Stimulated activated naive CD8-positive, alpha-beta T cell treated with anti-CD3 and anti-CD28 coated beads, Interleukin-15, Interleukin-2, amounts not matched to agents 100 ng/mL and 50 ng/mL, for 24 hours (primary cell): ENCODE measurements around the gene KCNG1.
A peak's percentile ranks its signal among the peaks of the same experiment; 100 is the strongest.
"Not testable (repeated sequence)": the region's sequence is repeated elsewhere in the genome, so short reads cannot be mapped to it uniquely, and the experiment has no call there.

Experiments
- H3K27ac Mint-ChIP-seq: one replicate; pipeline ENCODE4 v1.8.0; 2021; ENCODE audit warnings: mild to moderate bottlenecking, mixed read lengths
- H3K27me3 Mint-ChIP-seq: one replicate; pipeline ENCODE4 v1.8.0; 2021; ENCODE audit warnings: mixed read lengths
- H3K36me3 Mint-ChIP-seq: one replicate; pipeline ENCODE4 v1.8.0; 2021; ENCODE audit warnings: low read depth, mixed read lengths
- H3K4me1 Mint-ChIP-seq: one replicate; pipeline ENCODE4 v1.8.0; 2021; ENCODE audit warnings: low read depth, mixed read lengths
- H3K4me3 Mint-ChIP-seq: one replicate; pipeline ENCODE4 v1.8.0; 2021; ENCODE audit warnings: mild to moderate bottlenecking, mixed read lengths
- H3K9me3 Mint-ChIP-seq: one replicate; pipeline ENCODE4 v1.8.0; 2021; ENCODE audit warnings: mixed read lengths

Gene KCNG1

GRCh38 chr20:51022803-51023616, at the start of gene KCNG1:
Gene KCNG1, minus strand, starts transcription at chr20:51023107. Its CDS starts 12,769 bp downstream, at chr20:51010338.
- Mint-ChIP-seq H3K27me3 (peaks cover 79% of the 10 kb centered on the region), H3K4me3 (peak within 1 kb of the TSS; percentile 77), H3K4me1 (peaks cover 6% of the 10 kb centered on the region), H3K9me3 (no peaks in the 10 kb centered on the region), H3K36me3 (no peaks in the 10 kb centered on the region), H3K27ac (no peak within 1 kb of the TSS)

GRCh38 chr20:51070621-51071020, 47.7 kb upstream of the KCNG1 start:
- peaks cover 7% of the 10 kb centered on the region for H3K9me3 Mint-ChIP-seq
- peaks cover 57% of the 10 kb centered on the region for H3K27me3 Mint-ChIP-seq
- H3K36me3 Mint-ChIP-seq = no peaks in the 10 kb centered on the region
- H3K27ac Mint-ChIP-seq = no peak overlapping the region
- H3K4me1 Mint-ChIP-seq = peaks cover 17% of the 10 kb centered on the region
- H3K4me3 Mint-ChIP-seq = no peak overlapping the region

- Mint-ChIP-seq H3K36me3 (peaks cover 8% of the 10 kb centered on the region), H3K4me3 (no peak overlapping the region), H3K27me3 (peaks cover 49% of the 10 kb centered on the region), H3K4me1 (peaks cover 38% of the 10 kb centered on the region), H3K27ac (no peak overlapping the region), H3K9me3 (peaks cover 10% of the 10 kb centered on the region)
Observed at GRCh38 chr20:51067792-51068191, 44.9 kb upstream of the KCNG1 start.

GRCh38 chr20:51065615-51066014, 42.7 kb upstream of the KCNG1 start:
- Mint-ChIP-seq H3K9me3 (peaks cover 10% of the 10 kb centered on the region), H3K27me3 (peaks cover 31% of the 10 kb centered on the region), H3K4me1 (peaks cover 58% of the 10 kb centered on the region), H3K36me3 (peaks cover 9% of the 10 kb centered on the region), H3K4me3 (no peak overlapping the region), H3K27ac (peak overlapping the region; percentile 26)

GRCh38 chr20:51064137-51064536, 41.2 kb upstream of the KCNG1 start:
- peaks cover 10% of the 10 kb centered on the region for H3K9me3 Mint-ChIP-seq
- peaks cover 9% of the 10 kb centered on the region for H3K36me3 Mint-ChIP-seq
- H3K4me3 Mint-ChIP-seq = peak overlapping the region; percentile 30
- peaks cover 29% of the 10 kb centered on the region for H3K27me3 Mint-ChIP-seq
- H3K27ac Mint-ChIP-seq = peak overlapping the region; percentile 92
- peaks cover 73% of the 10 kb centered on the region for H3K4me1 Mint-ChIP-seq

- H3K27ac Mint-ChIP-seq = peak overlapping the region; percentile 92
- peak overlapping the region; percentile 71 for H3K4me3 Mint-ChIP-seq
- H3K9me3 Mint-ChIP-seq = peaks cover 10% of the 10 kb centered on the region
- peaks cover 9% of the 10 kb centered on the region for H3K36me3 Mint-ChIP-seq
- peaks cover 69% of the 10 kb centered on the region for H3K4me1 Mint-ChIP-seq
- peaks cover 38% of the 10 kb centered on the region for H3K27me3 Mint-ChIP-seq
Observed at GRCh38 chr20:51062065-51062464, 39.2 kb upstream of the KCNG1 start.

DNA sequence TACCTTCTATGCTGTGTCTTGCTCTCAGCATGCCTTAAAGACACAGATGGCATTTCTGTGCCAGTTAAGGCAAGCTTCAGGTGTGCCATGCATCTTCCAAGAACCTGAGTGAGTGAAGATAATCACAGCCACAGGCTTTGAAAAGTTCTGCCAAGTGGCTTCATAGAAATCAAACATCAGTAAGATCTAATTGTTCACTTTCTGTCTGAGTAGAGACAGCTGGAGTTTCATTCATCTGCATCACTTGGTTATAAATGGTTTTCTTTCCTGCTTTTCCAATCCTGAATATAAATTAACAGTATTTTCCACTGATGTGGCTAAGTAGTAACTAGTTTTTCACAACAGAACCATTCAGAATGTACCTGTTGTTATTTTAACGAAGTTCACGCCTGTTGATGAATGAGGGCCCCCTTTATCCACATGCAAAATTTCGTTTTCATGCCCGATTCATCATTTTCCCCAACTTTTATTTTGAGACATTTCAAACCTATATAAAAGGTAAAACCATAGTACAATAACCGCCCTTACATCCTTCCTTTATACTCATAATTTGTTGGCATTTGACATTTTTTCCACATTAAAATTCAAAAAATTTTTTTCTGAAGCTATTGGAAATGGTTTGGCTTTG, 38.6 kb upstream of the KCNG1 start:
- peak overlapping the region; percentile 71 for H3K4me3 Mint-ChIP-seq

GRCh38 chr20:51060301-51060700, 37.4 kb upstream of the KCNG1 start:
- H3K4me1 Mint-ChIP-seq = peaks cover 64% of the 10 kb centered on the region

More for the DNA sequence above, 38.6 kb upstream of the KCNG1 start:
- Mint-ChIP-seq H3K27ac (peak overlapping the region; percentile 92), H3K9me3 (peaks cover 10% of the 10 kb centered on the region), H3K4me1 (peaks cover 66% of the 10 kb centered on the region), H3K36me3 (peaks cover 9% of the 10 kb centered on the region), H3K27me3 (peaks cover 41% of the 10 kb centered on the region)

GRCh38 chr20:51059862-51060261, 37.0 kb upstream of the KCNG1 start:
- H3K36me3 Mint-ChIP-seq = peaks cover 9% of the 10 kb centered on the region
- peak overlapping the region; percentile 35 for H3K4me3 Mint-ChIP-seq
- H3K27ac Mint-ChIP-seq = peak overlapping the region; percentile 82
- peaks cover 3% of the 10 kb centered on the region for H3K9me3 Mint-ChIP-seq
- peaks cover 45% of the 10 kb centered on the region for H3K27me3 Mint-ChIP-seq
- peaks cover 64% of the 10 kb centered on the region for H3K4me1 Mint-ChIP-seq

More at GRCh38 chr20:51060301-51060700, 37.4 kb upstream of the KCNG1 start:
- Mint-ChIP-seq H3K4me3 (peak overlapping the region; percentile 35), H3K36me3 (peaks cover 9% of the 10 kb centered on the region), H3K27ac (peak overlapping the region; percentile 82), H3K9me3 (peaks cover 5% of the 10 kb centered on the region), H3K27me3 (peaks cover 41% of the 10 kb centered on the region)

GRCh38 chr20:51058017-51058416, 35.1 kb upstream of the KCNG1 start:
- H3K27ac Mint-ChIP-seq = no peak overlapping the region
- no peak overlapping the region for H3K4me3 Mint-ChIP-seq
- H3K36me3 Mint-ChIP-seq = peaks cover 3% of the 10 kb centered on the region
- peaks cover 46% of the 10 kb centered on the region for H3K4me1 Mint-ChIP-seq
- H3K9me3 Mint-ChIP-seq = no peaks in the 10 kb centered on the region
- H3K27me3 Mint-ChIP-seq = peaks cover 54% of the 10 kb centered on the region

- H3K27ac Mint-ChIP-seq = no peak overlapping the region
- H3K4me1 Mint-ChIP-seq = peaks cover 9% of the 10 kb centered on the region
- no peaks in the 10 kb centered on the region for H3K9me3 Mint-ChIP-seq
- H3K36me3 Mint-ChIP-seq = no peaks in the 10 kb centered on the region
- H3K27me3 Mint-ChIP-seq = peaks cover 79% of the 10 kb centered on the region
- H3K4me3 Mint-ChIP-seq = no peak overlapping the region
Observed at GRCh38 chr20:51054233-51054632, 31.3 kb upstream of the KCNG1 start.

GRCh38 chr20:51050531-51051075, 27.7 kb upstream of the KCNG1 start:
- no peak overlapping the region for H3K4me3 Mint-ChIP-seq
- no peaks in the 10 kb centered on the region for H3K4me1 Mint-ChIP-seq
- no peak overlapping the region for H3K27ac Mint-ChIP-seq
- H3K36me3 Mint-ChIP-seq = no peaks in the 10 kb centered on the region
- peaks cover 62% of the 10 kb centered on the region for H3K27me3 Mint-ChIP-seq
- no peaks in the 10 kb centered on the region for H3K9me3 Mint-ChIP-seq

DNA sequence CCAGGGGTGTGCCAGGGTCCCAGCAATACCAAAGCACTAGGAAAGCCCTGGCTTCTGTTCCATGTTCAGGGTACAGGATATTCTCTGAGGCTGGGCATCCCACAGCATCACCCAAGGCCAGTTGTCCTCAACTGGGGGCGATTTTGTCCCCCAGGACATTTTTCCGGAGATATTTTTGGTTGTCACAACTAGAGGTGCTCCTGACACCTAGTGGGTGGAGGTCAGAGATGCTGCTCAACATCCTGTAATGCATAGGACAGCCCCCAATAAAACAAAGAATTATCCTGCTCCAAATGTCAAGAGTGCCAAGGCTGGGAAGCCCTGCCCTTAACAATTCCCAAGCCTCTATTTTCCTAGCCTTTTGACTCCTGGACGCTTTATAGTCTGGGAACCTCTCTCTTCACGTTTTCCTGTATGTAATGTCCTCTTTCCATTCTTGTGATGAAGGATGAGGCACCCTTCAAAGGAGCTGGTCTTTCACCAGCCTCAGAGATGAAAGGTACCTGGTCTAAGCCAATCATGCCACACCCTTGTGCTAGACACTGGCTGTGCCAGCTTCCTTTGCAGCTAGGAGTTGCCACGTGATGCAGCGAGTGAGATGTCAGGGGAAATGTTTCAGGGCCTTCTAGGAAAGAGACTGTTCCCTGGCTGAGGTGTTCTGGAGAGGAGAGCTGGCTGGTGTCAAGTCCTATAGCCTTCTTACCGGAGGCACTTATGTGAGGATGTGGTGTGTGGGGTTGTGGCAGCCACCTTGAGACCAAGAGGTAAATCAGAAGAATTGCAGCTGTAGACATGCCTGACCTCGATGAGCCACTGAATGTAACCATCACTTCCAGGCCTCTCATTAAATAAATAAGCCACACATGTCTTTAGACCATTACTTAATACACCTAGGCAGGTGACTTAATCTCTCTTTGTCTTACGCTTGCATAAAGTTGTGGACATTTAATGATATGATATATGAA, 23.4 kb upstream of the KCNG1 start:
- Mint-ChIP-seq H3K27ac (no peak overlapping the region), H3K27me3 (peaks cover 32% of the 10 kb centered on the region), H3K4me3 (no peak overlapping the region), H3K9me3 (no peaks in the 10 kb centered on the region), H3K36me3 (no peaks in the 10 kb centered on the region), H3K4me1 (no peaks in the 10 kb centered on the region)

GRCh38 chr20:51045492-51045891, 22.6 kb upstream of the KCNG1 start:
- H3K27me3 Mint-ChIP-seq = peaks cover 24% of the 10 kb centered on the region
- H3K9me3 Mint-ChIP-seq, H3K36me3 Mint-ChIP-seq, H3K4me3 Mint-ChIP-seq, H3K4me1 Mint-ChIP-seq, H3K27ac Mint-ChIP-seq: not testable (repeated sequence)
